ENCODE data around the gene PTTG1. TPM values are rescaled to one million over a fixed set of nuclear protein-coding genes. Genes with fewer than 3 reads are reported as not detected.

The PTTG1 gene
- total and polyA plus RNA-seq, 12 donors: 2.2 to 56.3 (median 6.0) TPM

GRCh38 chr5:160445132-160445531, 23.5 kb downstream of the PTTG1 start:
- DNase-seq: no peak
- Histone ChIP-seq H3K27ac (no peak overlapping the region), H3K36me3 (replicated peaks in 1 of 2) (no peaks in the 10 kb centered on the region), H3K27me3 (no peaks in the 10 kb centered on the region), H3K4me3 (no peak overlapping the region), H3K4me1 (replicated peaks in 1 of 2) (no peaks in the 10 kb centered on the region), H3K9me3 (replicated peaks in 1 of 3) (no peaks in the 10 kb centered on the region)
- WGBS, 4 donors: 71 to 78% (median 75%) methylated on average over 1 of the region's 1 CpG
- intact Hi-C loops (cut with DNase I): loop anchor here in 1 of 2 donors (10.0 kb wide), 1 partner anchor 60 kb away; no protein-coding TSS in a partner anchor
- TF ChIP-seq POLR2A (IDR thresholded peaks at IDR 0.05): no peak
- TF ChIP-seq CTCF (IDR thresholded peaks at IDR 0.05): no peak

GRCh38 chr5:160445751-160446150, 24.1 kb downstream of the PTTG1 start:
- TF ChIP-seq CTCF (IDR thresholded peaks at IDR 0.05) (no peak), POLR2A (IDR thresholded peaks at IDR 0.05) (no peak)
- no peak overlapping the region for H3K27ac ChIP-seq
- H3K9me3 ChIP-seq (replicated peaks in 1 of 3): no peaks in the 10 kb centered on the region
- intact Hi-C loops (cut with DNase I): loop anchor here in 1 of 2 donors (10.0 kb wide), 1 partner anchor 59 kb away; no protein-coding TSS in a partner anchor
- no peak for DNase-seq
- H3K4me1 ChIP-seq (replicated peaks in 1 of 2): no peaks in the 10 kb centered on the region
- no peaks in the 10 kb centered on the region for H3K27me3 ChIP-seq
- H3K4me3 ChIP-seq: no peak overlapping the region
- no peaks in the 10 kb centered on the region for H3K36me3 ChIP-seq (replicated peaks in 1 of 2)

GRCh38 chr5:160448886-160449285, 27.2 kb downstream of the PTTG1 start:
- H3K4me1 ChIP-seq (replicated peaks in 1 of 2): no peaks in the 10 kb centered on the region
- no peak overlapping the region for H3K27ac ChIP-seq
- no peaks in the 10 kb centered on the region for H3K9me3 ChIP-seq (replicated peaks in 1 of 3)
- no peaks in the 10 kb centered on the region for H3K36me3 ChIP-seq (replicated peaks in 1 of 2)
- WGBS, 4 donors: 70 to 86% (median 77%) methylated on average over 1 of the region's 1 CpG
- no peaks in the 10 kb centered on the region for H3K27me3 ChIP-seq
- intact Hi-C loops (cut with DNase I): loop anchor here in 1 of 2 donors (10.0 kb wide), 1 partner anchor 56 kb away; no protein-coding TSS in a partner anchor
- TF ChIP-seq POLR2A (IDR thresholded peaks at IDR 0.05) (no peak), CTCF (IDR thresholded peaks at IDR 0.05) (no peak)
- no peak for DNase-seq
- no peak overlapping the region for H3K4me3 ChIP-seq

GRCh38 chr5:160449458-160449857, 27.8 kb downstream of the PTTG1 start:
- TF ChIP-seq CTCF (IDR thresholded peaks at IDR 0.05) (no peak), POLR2A (IDR thresholded peaks at IDR 0.05) (no peak)
- Histone ChIP-seq H3K27me3 (no peaks in the 10 kb centered on the region), H3K4me1 (replicated peaks in 1 of 2) (no peaks in the 10 kb centered on the region), H3K9me3 (replicated peaks in 1 of 3) (no peaks in the 10 kb centered on the region), H3K4me3 (no peak overlapping the region), H3K36me3 (replicated peaks in 1 of 2) (no peaks in the 10 kb centered on the region), H3K27ac (no peak overlapping the region)
- 73 to 87% (median 78%) methylated on average over 3 of the region's 3 CpGs for WGBS, 4 donors
- DNase-seq: no peak
- intact Hi-C loops (cut with DNase I): loop anchor here in 1 of 2 donors (10.0 kb wide), 1 partner anchor 55 kb away; no protein-coding TSS in a partner anchor
